ENCODE measurements around the gene WDR91. TPM values are rescaled to one million over a fixed set of nuclear protein-coding genes. Genes with fewer than 3 reads are reported as not detected.

Gene WDR91
- total RNA-seq, 1 experiment from 2014 or later: 7.0 TPM

DNA sequence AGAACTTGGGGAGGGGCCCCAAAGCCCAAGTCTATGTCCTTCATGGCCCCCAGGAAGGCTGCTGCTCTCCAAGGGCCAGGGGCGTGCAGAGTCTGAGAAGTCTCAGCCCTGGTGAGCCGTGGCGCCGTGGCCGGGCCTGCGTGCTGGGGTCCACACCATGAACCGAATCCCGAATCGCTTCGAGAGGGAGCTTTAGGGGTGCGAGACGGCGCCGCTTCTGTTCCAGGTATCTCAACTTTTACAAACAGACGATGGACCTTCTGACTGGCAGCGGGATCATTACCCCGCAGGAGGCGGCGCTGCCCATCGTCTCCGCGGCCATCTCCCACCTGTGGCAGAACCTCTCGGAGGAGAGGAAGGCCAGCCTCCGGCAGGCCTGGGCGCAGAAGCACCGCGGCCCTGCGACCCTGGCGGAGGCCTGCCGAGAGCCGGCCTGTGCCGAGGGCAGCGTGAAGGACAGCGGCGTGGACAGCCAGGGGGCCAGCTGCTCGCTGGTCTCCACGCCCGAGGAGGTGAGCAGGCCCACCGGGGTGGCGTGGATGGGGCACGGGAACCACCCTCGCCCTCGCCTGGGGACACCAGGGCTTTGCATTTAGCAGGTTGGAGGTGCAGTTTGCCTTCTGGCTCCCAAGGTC is 35.0 kb upstream of the WDR91 start:
- BruUV-seq (replicated peaks): no TSS peak
- CTCF ChIA-PET: no interaction called here

DNA sequence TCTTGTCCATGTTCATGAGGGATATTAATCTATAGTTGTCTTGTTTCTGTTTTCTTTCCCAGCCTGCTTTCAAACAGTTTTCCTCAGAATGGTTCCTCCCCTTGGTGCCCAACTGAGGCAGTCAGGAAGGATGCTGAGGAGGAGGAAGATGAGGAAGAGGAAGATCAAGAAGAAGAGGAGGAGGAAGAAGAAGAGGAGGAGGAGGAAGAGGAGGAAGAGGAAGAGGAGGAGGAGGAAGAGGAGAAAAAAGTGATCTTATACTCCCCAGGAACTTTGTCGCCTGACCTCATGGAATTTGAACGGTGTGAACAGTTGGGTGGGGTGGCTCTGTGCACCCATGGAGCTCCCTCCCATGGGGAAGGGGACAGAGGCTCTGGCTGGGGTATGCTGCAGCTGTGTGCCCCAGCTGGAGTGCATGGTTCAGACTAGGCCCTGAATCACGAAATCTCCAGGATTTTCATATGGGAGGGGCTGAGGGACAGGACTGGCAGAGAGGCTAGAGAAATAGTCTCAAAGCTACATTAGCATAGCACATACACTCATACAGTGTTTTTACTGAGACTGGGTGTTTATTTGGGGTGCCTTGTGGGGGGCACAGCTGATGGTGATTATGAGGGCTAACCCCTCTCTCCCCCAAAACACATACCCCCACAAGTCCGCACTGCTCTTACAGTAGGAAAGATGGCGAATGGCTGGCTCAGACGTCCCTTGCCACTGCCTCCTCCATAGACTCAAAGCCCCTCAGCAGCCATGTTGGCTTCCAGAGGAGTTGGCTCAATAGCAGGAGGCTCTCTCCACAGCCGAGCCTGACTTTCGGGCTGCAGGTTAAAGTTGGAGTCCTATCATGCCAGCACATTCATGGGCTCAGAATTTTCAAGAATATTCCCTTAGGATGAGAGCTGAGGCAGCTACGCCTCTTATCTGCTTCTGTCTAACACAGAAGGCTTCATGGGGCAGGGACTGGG is 34.2 kb upstream of the WDR91 start:
- intact Hi-C loops (cut with micrococcal nuclease; ENCODE audit: unreplicated experiment): no loop called here
- Histone ChIP-seq H3K27ac (ENCODE audit: low read depth, low read length, poor library complexity, severe bottlenecking) (no peak overlapping the region), H3K4me3 (ENCODE audit: low read depth, low read length, poor library complexity, severe bottlenecking) (no peak overlapping the region), H3K9me3 (ENCODE audit: low read depth, low read length, poor library complexity, severe bottlenecking) (no peaks in the 10 kb centered on the region), H3K4me1 (ENCODE audit: insufficient read depth, low read length, poor library complexity, severe bottlenecking) (no peaks in the 10 kb centered on the region), H3K36me3 (ENCODE audit: insufficient read depth, low read length, poor library complexity, severe bottlenecking) (no peaks in the 10 kb centered on the region), H3K27me3 (replicated peaks; ENCODE audit: insufficient read depth, low read depth, low read length, poor library complexity) (no peaks in the 10 kb centered on the region)
- BruUV-seq (replicated peaks): no TSS peak
- ChIA-PET POLR2A (ENCODE audit: low non-redundant PET) (no interaction called here), CTCF (no interaction called here)
- TF ChIP-seq, protein P1, sequence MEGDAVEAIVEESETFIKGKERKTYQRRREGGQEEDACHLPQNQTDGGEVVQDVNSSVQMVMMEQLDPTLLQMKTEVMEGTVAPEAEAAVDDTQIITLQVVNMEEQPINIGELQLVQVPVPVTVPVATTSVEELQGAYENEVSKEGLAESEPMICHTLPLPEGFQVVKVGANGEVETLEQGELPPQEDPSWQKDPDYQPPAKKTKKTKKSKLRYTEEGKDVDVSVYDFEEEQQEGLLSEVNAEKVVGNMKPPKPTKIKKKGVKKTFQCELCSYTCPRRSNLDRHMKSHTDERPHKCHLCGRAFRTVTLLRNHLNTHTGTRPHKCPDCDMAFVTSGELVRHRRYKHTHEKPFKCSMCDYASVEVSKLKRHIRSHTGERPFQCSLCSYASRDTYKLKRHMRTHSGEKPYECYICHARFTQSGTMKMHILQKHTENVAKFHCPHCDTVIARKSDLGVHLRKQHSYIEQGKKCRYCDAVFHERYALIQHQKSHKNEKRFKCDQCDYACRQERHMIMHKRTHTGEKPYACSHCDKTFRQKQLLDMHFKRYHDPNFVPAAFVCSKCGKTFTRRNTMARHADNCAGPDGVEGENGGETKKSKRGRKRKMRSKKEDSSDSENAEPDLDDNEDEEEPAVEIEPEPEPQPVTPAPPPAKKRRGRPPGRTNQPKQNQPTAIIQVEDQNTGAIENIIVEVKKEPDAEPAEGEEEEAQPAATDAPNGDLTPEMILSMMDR (conservative IDR thresholded peaks at IDR 0.05; ENCODE audit: low read depth, low read length): no peak
- no peak for TF ChIP-seq EZH2 (IDR thresholded peaks at IDR 0.05; ENCODE audit: borderline replicate concordance, low read depth, low read length, poor library complexity, severe bottlenecking)
- DNase-seq (ENCODE audit: low spot score): no peak

More for the DNA sequence above, 35.0 kb upstream of the WDR91 start:
- Histone ChIP-seq H3K4me3 (ENCODE audit: low read depth, low read length, poor library complexity, severe bottlenecking) (no peak overlapping the region), H3K27ac (ENCODE audit: low read depth, low read length, poor library complexity, severe bottlenecking) (no peak overlapping the region), H3K36me3 (ENCODE audit: insufficient read depth, low read length, poor library complexity, severe bottlenecking) (no peaks in the 10 kb centered on the region), H3K4me1 (ENCODE audit: insufficient read depth, low read length, poor library complexity, severe bottlenecking) (no peaks in the 10 kb centered on the region), H3K27me3 (replicated peaks; ENCODE audit: insufficient read depth, low read depth, low read length, poor library complexity) (no peaks in the 10 kb centered on the region), H3K9me3 (ENCODE audit: low read depth, low read length, poor library complexity, severe bottlenecking) (no peaks in the 10 kb centered on the region)
- intact Hi-C loops (cut with micrococcal nuclease; ENCODE audit: unreplicated experiment): no loop called here
- POLR2A ChIA-PET (ENCODE audit: low non-redundant PET): no interaction called here
- no peak for DNase-seq (ENCODE audit: low spot score)
- TF ChIP-seq, protein P1 (conservative IDR thresholded peaks at IDR 0.05; ENCODE audit: low read depth, low read length): no peak
- no peak for TF ChIP-seq EZH2 (IDR thresholded peaks at IDR 0.05; ENCODE audit: borderline replicate concordance, low read depth, low read length, poor library complexity, severe bottlenecking)

DNA sequence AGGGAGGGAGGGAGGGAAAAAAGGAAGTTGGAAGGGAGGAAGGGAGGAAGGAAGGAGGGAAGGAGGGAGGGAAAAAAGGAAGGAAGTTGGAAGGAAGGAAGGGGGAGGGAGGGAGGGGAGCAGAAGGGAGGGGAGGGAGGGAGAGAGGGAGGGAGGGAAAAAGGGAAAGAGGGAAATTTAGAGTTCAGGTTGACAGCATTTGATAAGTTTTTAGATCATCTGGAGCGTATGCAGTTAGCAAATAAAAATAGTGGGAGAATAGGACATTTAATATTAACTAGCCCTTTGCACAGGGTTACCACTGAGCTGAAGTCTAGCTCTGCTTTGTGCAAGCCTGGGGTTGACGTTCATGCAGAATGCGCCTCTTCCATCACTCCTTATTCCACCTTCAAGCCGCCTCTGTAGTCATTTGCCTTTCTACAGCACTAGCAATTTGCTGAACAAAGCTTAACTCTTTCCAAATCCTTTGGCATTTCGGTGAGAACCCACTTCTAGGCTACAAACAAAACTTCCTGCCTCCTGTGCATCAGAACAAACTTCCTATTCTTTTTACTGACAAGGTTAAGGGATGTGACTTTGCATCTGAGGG is 30.9 kb upstream of the WDR91 start:
- CTCF ChIA-PET: no interaction called here

More for the DNA sequence above, 30.9 kb upstream of the WDR91 start:
- H3K4me3 ChIP-seq (ENCODE audit: low read depth, low read length, poor library complexity, severe bottlenecking): no peak overlapping the region
- POLR2A ChIA-PET (ENCODE audit: low non-redundant PET): no interaction called here
- BruUV-seq (replicated peaks): no TSS peak
- intact Hi-C loops (cut with micrococcal nuclease; ENCODE audit: unreplicated experiment): no loop called here
- TF ChIP-seq, protein P1 (conservative IDR thresholded peaks at IDR 0.05; ENCODE audit: low read depth, low read length): no peak
- no peak for TF ChIP-seq EZH2 (IDR thresholded peaks at IDR 0.05; ENCODE audit: borderline replicate concordance, low read depth, low read length, poor library complexity, severe bottlenecking)
- no peak overlapping the region for H3K27ac ChIP-seq (ENCODE audit: low read depth, low read length, poor library complexity, severe bottlenecking)
- H3K4me1 ChIP-seq (ENCODE audit: insufficient read depth, low read length, poor library complexity, severe bottlenecking): no peaks in the 10 kb centered on the region
- H3K36me3 ChIP-seq (ENCODE audit: insufficient read depth, low read length, poor library complexity, severe bottlenecking): no peaks in the 10 kb centered on the region
- H3K27me3 ChIP-seq (replicated peaks; ENCODE audit: insufficient read depth, low read depth, low read length, poor library complexity): no peaks in the 10 kb centered on the region
- no peak for DNase-seq (ENCODE audit: low spot score)
- H3K9me3 ChIP-seq (ENCODE audit: low read depth, low read length, poor library complexity, severe bottlenecking): no peaks in the 10 kb centered on the region

All from A673 (cell line).